Activated T-cell treated with anti-CD3 and anti-CD28 coated beads, Interleukin-2, amount 50 U/mL, for 72 hours (primary cell): Measurements from ENCODE around the gene NHSL1. TPM values are rescaled to one million over a fixed set of nuclear protein-coding genes. Genes with fewer than 3 reads are reported as not detected.

Experiments used
- ATAC-seq, 2 donors: fragments of 150-1000 bp; cut with Tn5 transposase; replicated peaks in 1 of 2; 2 replicates each; pipeline ENCODE4 v1.10.0; 2021; ENCODE audit warnings: moderate library complexity in 2 of 2, mild to moderate bottlenecking in 1 of 2
- DNase-seq, 2 donors: peaks; one replicate each; pipeline ENCODE4 v3.0.0; 2021 to 2022; ENCODE audit warnings: mixed read lengths in 1 of 2
- H3K27ac Mint-ChIP-seq: one replicate; pipeline ENCODE4 v1.8.0; 2022; ENCODE audit warnings: mild to moderate bottlenecking, moderate library complexity, mixed read lengths
- H3K27me3 Mint-ChIP-seq: one replicate; pipeline ENCODE4 v1.8.0; 2022; ENCODE audit warnings: low read depth, mixed read lengths
- H3K36me3 Mint-ChIP-seq, 2 donors: one replicate each; pipeline ENCODE4 v1.8.0; 2022; ENCODE audit warnings: mixed read lengths in 2 of 2, mild to moderate bottlenecking in 1 of 2; ENCODE audit not compliant: insufficient read depth in 2 of 2
- H3K4me1 Mint-ChIP-seq: one replicate; pipeline ENCODE4 v1.8.0; 2022; ENCODE audit warnings: low read depth, mixed read lengths
- H3K4me3 Mint-ChIP-seq, 2 donors: one replicate each; pipeline ENCODE4 v1.8.0; 2022; ENCODE audit warnings: mild to moderate bottlenecking in 2 of 2, mixed read lengths in 2 of 2, moderate library complexity in 2 of 2
- H3K9me3 Mint-ChIP-seq, 2 donors: one replicate each; pipeline ENCODE4 v1.8.0; 2022; ENCODE audit warnings: mixed read lengths in 2 of 2
- total RNA-seq, 2 donors: library from RNA; stranded (reverse); gene quantifications; one replicate each; pipeline ENCODE4 v1.2.3, GENCODE V29; 2022

The NHSL1 gene
- total RNA-seq, 2 donors from 2014 or later, result 1.2 to 1.6 TPM

- ATAC-seq (peak; percentile 40 to 46), DNase-seq (peak; percentile 57 to 60)
- no peaks in the 10 kb centered on the region for H3K9me3 Mint-ChIP-seq
- H3K4me3 Mint-ChIP-seq, result peak overlapping the region; percentile 81 to 89
- peaks cover 22% of the 10 kb centered on the region for H3K4me1 Mint-ChIP-seq
- H3K27ac Mint-ChIP-seq, result no peak overlapping the region
- no peaks in the 10 kb centered on the region for H3K27me3 Mint-ChIP-seq
- peaks cover 3 to 5% of the 10 kb centered on the region in 2 donors for H3K36me3 Mint-ChIP-seq
Observed at GRCh38 chr6:138403324-138403800, 95.9 kb downstream of the NHSL1 start.

- peaks cover 2 to 3% of the 10 kb centered on the region in 2 donors for H3K36me3 Mint-ChIP-seq
- no peak overlapping the region for H3K27ac Mint-ChIP-seq
- H3K4me1 Mint-ChIP-seq, result peaks cover 22% of the 10 kb centered on the region
- no peaks in the 10 kb centered on the region for H3K27me3 Mint-ChIP-seq
- ATAC-seq, result no peak
- H3K9me3 Mint-ChIP-seq, result no peaks in the 10 kb centered on the region
- peak overlapping the region; percentile 81 to 89 for H3K4me3 Mint-ChIP-seq
- DNase-seq, result no peak
Observed at GRCh38 chr6:138402838-138403187, 96.5 kb downstream of the NHSL1 start.

- H3K36me3 Mint-ChIP-seq, result peaks cover 0 to 2% of the 10 kb centered on the region in 2 donors
Observed at GRCh38 chr6:138401960-138402837, 97.1 kb downstream of the NHSL1 start.

GRCh38 chr6:138400326-138400725, 99.0 kb downstream of the NHSL1 start:
- no peak for DNase-seq
- H3K4me1 Mint-ChIP-seq, result peaks cover 12% of the 10 kb centered on the region
- no peak for ATAC-seq
- no peak overlapping the region for H3K27ac Mint-ChIP-seq
- H3K36me3 Mint-ChIP-seq, result no peaks in the 10 kb centered on the region
- H3K9me3 Mint-ChIP-seq, result no peaks in the 10 kb centered on the region
- H3K4me3 Mint-ChIP-seq, result no peak overlapping the region
- no peaks in the 10 kb centered on the region for H3K27me3 Mint-ChIP-seq

More at GRCh38 chr6:138401960-138402837, 97.1 kb downstream of the NHSL1 start:
- H3K4me1 Mint-ChIP-seq, result peaks cover 22% of the 10 kb centered on the region
- H3K9me3 Mint-ChIP-seq, result no peaks in the 10 kb centered on the region
- H3K27me3 Mint-ChIP-seq, result no peaks in the 10 kb centered on the region
- H3K4me3 Mint-ChIP-seq, result peak overlapping the region; percentile 45 to 48
- ATAC-seq (no peak), DNase-seq (no peak)
- no peak overlapping the region for H3K27ac Mint-ChIP-seq

- Mint-ChIP-seq H3K27me3 (no peaks in the 10 kb centered on the region), H3K27ac (no peak overlapping the region), H3K4me1 (no peaks in the 10 kb centered on the region), H3K36me3 (no peaks in the 10 kb centered on the region), H3K4me3 (no peak overlapping the region), H3K9me3 (no peaks in the 10 kb centered on the region)
- ATAC-seq, result no peak
- DNase-seq, result no peak
Observed at GRCh38 chr6:138397128-138398122, 101.9 kb downstream of the NHSL1 start.

GRCh38 chr6:138396709-138397108, 102.6 kb downstream of the NHSL1 start:
- ATAC-seq, result no peak
- no peaks in the 10 kb centered on the region for H3K9me3 Mint-ChIP-seq
- no peaks in the 10 kb centered on the region for H3K27me3 Mint-ChIP-seq
- H3K27ac Mint-ChIP-seq, result no peak overlapping the region
- DNase-seq, result no peak
- H3K4me3 Mint-ChIP-seq, result no peak overlapping the region
- no peaks in the 10 kb centered on the region for H3K4me1 Mint-ChIP-seq
- no peaks in the 10 kb centered on the region for H3K36me3 Mint-ChIP-seq

GRCh38 chr6:138393871-138394783, 105.2 kb downstream of the NHSL1 start:
- no peak overlapping the region for H3K4me3 Mint-ChIP-seq
- H3K4me1 Mint-ChIP-seq, result no peaks in the 10 kb centered on the region
- H3K27me3 Mint-ChIP-seq, result peaks cover 13% of the 10 kb centered on the region
- DNase-seq (no peak), ATAC-seq (no peak)
- H3K36me3 Mint-ChIP-seq, result no peaks in the 10 kb centered on the region
- H3K9me3 Mint-ChIP-seq, result no peaks in the 10 kb centered on the region
- no peak overlapping the region for H3K27ac Mint-ChIP-seq

GRCh38 chr6:138389551-138389950, 109.7 kb downstream of the NHSL1 start:
- Mint-ChIP-seq H3K9me3 (no peaks in the 10 kb centered on the region), H3K27ac (no peak overlapping the region), H3K36me3 (no peaks in the 10 kb centered on the region), H3K4me1 (no peaks in the 10 kb centered on the region), H3K4me3 (no peak overlapping the region), H3K27me3 (peaks cover 21% of the 10 kb centered on the region)
- no peak for ATAC-seq
- DNase-seq, result no peak

- Mint-ChIP-seq H3K27me3 (peaks cover 21% of the 10 kb centered on the region), H3K9me3 (no peaks in the 10 kb centered on the region), H3K36me3 (no peaks in the 10 kb centered on the region), H3K4me1 (no peaks in the 10 kb centered on the region), H3K27ac (no peak overlapping the region), H3K4me3 (no peak overlapping the region)
- DNase-seq (no peak), ATAC-seq (no peak)
Observed at GRCh38 chr6:138387577-138388368, 111.5 kb downstream of the NHSL1 start.

- no peaks in the 10 kb centered on the region for H3K36me3 Mint-ChIP-seq
- no peak for DNase-seq
- no peaks in the 10 kb centered on the region for H3K9me3 Mint-ChIP-seq
- peaks cover 21% of the 10 kb centered on the region for H3K27me3 Mint-ChIP-seq
- H3K27ac Mint-ChIP-seq, result no peak overlapping the region
- no peak overlapping the region for H3K4me3 Mint-ChIP-seq
- ATAC-seq, result no peak
- no peaks in the 10 kb centered on the region for H3K4me1 Mint-ChIP-seq
Observed at GRCh38 chr6:138386897-138387296, 112.4 kb downstream of the NHSL1 start.

GRCh38 chr6:138383776-138384175, 115.5 kb downstream of the NHSL1 start:
- no peak for DNase-seq
- H3K36me3 Mint-ChIP-seq, result no peaks in the 10 kb centered on the region
- H3K27ac Mint-ChIP-seq, result no peak overlapping the region
- H3K4me3 Mint-ChIP-seq, result no peak overlapping the region
- H3K9me3 Mint-ChIP-seq, result no peaks in the 10 kb centered on the region
- no peak for ATAC-seq
- peaks cover 5% of the 10 kb centered on the region for H3K27me3 Mint-ChIP-seq
- no peaks in the 10 kb centered on the region for H3K4me1 Mint-ChIP-seq
